ENCODE results near the gene GYPC. TPM values are rescaled to one million over a fixed set of nuclear protein-coding genes. Genes with fewer than 3 reads are reported as not detected.

The GYPC gene
- polyA plus RNA-seq, 2 of the 4 experiments (the other 2 are of a cell fraction), result not detected

- Histone ChIP-seq H3K4me2 (no peak overlapping the region), H3K4me3 (no peak overlapping the region), H3K9me3 (no peaks in the 10 kb centered on the region), H3K27ac (no peak overlapping the region), H3K4me1 (no peaks in the 10 kb centered on the region)
- FAIRE-seq (no peak), ATAC-seq (no peak), DNase-seq (ENCODE audit: low read depth in 1 of 2, low spot score in 1 of 2) (no peak)
- POLR2A ChIA-PET, result no interaction called here
- TF ChIP-seq JUNB (IDR thresholded peaks at IDR 0.05) (no peak), HEYL (CRISPR knock-in tag; IDR thresholded peaks at IDR 0.05) (no peak), CBX2 (IDR thresholded peaks at IDR 0.05; ENCODE audit: borderline replicate concordance, low read depth) (no peak), MYC (IDR thresholded peaks at IDR 0.05; ENCODE audit: borderline replicate concordance, low read length) (no peak), ZNF302 (CRISPR knock-in tag; IDR thresholded peaks at IDR 0.05) (no peak)
- TF ChIP-seq, protein P1, sequence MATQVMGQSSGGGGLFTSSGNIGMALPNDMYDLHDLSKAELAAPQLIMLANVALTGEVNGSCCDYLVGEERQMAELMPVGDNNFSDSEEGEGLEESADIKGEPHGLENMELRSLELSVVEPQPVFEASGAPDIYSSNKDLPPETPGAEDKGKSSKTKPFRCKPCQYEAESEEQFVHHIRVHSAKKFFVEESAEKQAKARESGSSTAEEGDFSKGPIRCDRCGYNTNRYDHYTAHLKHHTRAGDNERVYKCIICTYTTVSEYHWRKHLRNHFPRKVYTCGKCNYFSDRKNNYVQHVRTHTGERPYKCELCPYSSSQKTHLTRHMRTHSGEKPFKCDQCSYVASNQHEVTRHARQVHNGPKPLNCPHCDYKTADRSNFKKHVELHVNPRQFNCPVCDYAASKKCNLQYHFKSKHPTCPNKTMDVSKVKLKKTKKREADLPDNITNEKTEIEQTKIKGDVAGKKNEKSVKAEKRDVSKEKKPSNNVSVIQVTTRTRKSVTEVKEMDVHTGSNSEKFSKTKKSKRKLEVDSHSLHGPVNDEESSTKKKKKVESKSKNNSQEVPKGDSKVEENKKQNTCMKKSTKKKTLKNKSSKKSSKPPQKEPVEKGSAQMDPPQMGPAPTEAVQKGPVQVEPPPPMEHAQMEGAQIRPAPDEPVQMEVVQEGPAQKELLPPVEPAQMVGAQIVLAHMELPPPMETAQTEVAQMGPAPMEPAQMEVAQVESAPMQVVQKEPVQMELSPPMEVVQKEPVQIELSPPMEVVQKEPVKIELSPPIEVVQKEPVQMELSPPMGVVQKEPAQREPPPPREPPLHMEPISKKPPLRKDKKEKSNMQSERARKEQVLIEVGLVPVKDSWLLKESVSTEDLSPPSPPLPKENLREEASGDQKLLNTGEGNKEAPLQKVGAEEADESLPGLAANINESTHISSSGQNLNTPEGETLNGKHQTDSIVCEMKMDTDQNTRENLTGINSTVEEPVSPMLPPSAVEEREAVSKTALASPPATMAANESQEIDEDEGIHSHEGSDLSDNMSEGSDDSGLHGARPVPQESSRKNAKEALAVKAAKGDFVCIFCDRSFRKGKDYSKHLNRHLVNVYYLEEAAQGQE (IDR thresholded peaks at IDR 0.05), result no peak
- CTCF ChIA-PET, result no interaction called here
- WGBS (ENCODE audit: missing lambda C conversion rate), result 0% methylated on average over 2 of the region's 2 CpGs
Measured at GRCh38 chr2:126620302-126620701, 35.7 kb upstream of the GYPC start.

DNA sequence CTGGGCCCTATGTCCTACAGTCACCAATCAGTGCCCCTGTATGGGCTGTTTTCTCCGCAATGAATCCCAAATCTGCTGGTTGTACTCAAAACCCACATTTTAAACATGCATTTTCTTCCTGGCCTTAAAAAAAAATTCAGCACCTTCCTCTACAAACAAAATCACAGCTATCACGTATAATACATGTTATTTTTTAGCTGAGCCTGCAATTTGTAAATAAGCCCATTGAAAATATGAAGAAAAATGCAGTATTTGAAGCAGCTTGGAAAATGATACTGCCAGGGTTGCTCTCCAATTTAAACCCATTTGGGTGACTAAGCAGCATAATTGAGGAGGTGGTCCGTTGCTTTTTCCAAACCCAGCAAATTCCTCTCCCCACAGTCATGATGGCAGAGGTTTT lies 33.0 kb upstream of the GYPC start:
- H3K4me1 ChIP-seq, result no peaks in the 10 kb centered on the region
- DNase-seq (ENCODE audit: low read depth in 1 of 2, low spot score in 1 of 2) (no peak), ATAC-seq (no peak), FAIRE-seq (no peak)
- H3K4me2 ChIP-seq, result no peak overlapping the region
- H3K9me3 ChIP-seq, result no peaks in the 10 kb centered on the region
- WGBS (ENCODE audit: missing lambda C conversion rate), result 2% methylated on average over 3 of the region's 3 CpGs
- ChIA-PET CTCF (no interaction called here), POLR2A (no interaction called here)
- no peak overlapping the region for H3K27ac ChIP-seq
- no peak overlapping the region for H3K4me3 ChIP-seq
- TF ChIP-seq PBX3 (IDR thresholded peaks at IDR 0.05) (no peak), MAFK (IDR thresholded peaks at IDR 0.05; ENCODE audit: partially characterized antibody) (peak; percentile 71), POLR2AphosphoS2 (conservative IDR thresholded peaks at IDR 0.05; ENCODE audit: low read length) (no peak)

DNA sequence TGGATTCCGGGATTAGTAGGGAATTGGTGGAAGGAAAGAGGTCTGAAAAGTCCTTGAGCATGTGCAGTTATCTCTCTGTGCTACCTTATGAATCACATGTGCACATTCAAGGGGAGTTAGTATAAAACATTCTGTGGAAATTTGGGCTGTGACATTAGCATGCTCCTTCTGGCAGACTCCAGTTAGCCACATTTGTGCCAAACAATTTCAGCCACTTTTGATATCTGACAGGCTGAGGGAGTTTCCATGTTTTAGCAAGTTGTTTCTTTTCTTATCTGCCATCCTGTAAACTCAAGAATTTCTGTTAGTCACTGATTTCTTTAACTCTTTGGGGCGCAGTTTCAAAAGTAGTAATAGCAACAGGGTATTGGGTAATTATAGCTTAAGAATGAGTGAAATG lies 28.3 kb upstream of the GYPC start:
- TF ChIP-seq, protein P2, sequence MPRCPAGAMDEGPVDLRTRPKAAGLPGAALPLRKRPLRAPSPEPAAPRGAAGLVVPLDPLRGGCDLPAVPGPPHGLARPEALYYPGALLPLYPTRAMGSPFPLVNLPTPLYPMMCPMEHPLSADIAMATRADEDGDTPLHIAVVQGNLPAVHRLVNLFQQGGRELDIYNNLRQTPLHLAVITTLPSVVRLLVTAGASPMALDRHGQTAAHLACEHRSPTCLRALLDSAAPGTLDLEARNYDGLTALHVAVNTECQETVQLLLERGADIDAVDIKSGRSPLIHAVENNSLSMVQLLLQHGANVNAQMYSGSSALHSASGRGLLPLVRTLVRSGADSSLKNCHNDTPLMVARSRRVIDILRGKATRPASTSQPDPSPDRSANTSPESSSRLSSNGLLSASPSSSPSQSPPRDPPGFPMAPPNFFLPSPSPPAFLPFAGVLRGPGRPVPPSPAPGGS (IDR thresholded peaks at IDR 0.05), result no peak
- no peak for TF ChIP-seq HOXB13 (CRISPR knock-in tag; IDR thresholded peaks at IDR 0.05; ENCODE audit: low read depth)
- no peak for TF ChIP-seq CBX8 (IDR thresholded peaks at IDR 0.05)
- TF ChIP-seq SMC3 (IDR thresholded peaks at IDR 0.05), result no peak
- no peak for TF ChIP-seq HES2 (IDR thresholded peaks at IDR 0.05)
- no peak for TF ChIP-seq ZSCAN20 (CRISPR knock-in tag; IDR thresholded peaks at IDR 0.05)
- TF ChIP-seq E2F6 (IDR thresholded peaks at IDR 0.05; ENCODE audit: borderline replicate concordance, low read depth), result no peak
- TF ChIP-seq RCOR1 (IDR thresholded peaks at IDR 0.05; ENCODE audit: low read depth, low read length), result no peak
- TF ChIP-seq ZFP36 (IDR thresholded peaks at IDR 0.05; ENCODE audit: borderline replicate concordance, partially characterized antibody), result no peak
- TF ChIP-seq FOSB (CRISPR knock-in tag; IDR thresholded peaks at IDR 0.05), result no peak
- TF ChIP-seq TFCP2L1 (CRISPR knock-in tag; IDR thresholded peaks at IDR 0.05), result no peak
- no peak for TF ChIP-seq MYC (IDR thresholded peaks at IDR 0.05; ENCODE audit: borderline replicate concordance, low read length)
- no peak for TF ChIP-seq CEBPB (IDR thresholded peaks at IDR 0.05)
- H3K4me3 ChIP-seq, result no peak overlapping the region
- POLR2A ChIA-PET, result no interaction called here
- no peak overlapping the region for H3K4me2 ChIP-seq
- DNase-seq (ENCODE audit: low read depth in 1 of 2, low spot score in 1 of 2) (no peak), ATAC-seq (no peak), FAIRE-seq (no peak)
- H3K9me3 ChIP-seq, result no peaks in the 10 kb centered on the region
- H3K4me1 ChIP-seq, result no peaks in the 10 kb centered on the region
- no peak overlapping the region for H3K27ac ChIP-seq
- CTCF ChIA-PET, result no interaction called here
- 0% methylated on average over 2 of the region's 2 CpGs for WGBS (ENCODE audit: missing lambda C conversion rate)

All from A549 (cell line).